ENCODE data around the gene KCNV2.

DNA sequence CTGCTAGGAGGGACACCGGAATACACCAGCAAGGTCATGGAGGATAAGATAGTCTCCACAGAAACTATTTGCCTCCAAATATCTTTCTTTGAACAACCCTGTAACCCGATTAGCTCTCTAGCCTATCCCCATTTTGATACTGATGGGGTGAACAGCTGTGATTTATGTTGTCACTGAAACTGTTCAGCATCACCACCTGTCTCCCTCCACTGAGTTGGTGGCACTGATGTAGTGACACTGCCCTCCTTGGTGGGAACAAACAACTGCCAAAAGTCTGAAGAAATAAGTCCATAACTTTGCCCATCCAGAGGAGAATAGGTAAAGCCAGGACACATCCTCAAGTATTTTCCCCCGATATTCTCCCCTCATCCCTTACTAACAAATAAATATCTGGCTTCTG, 24.3 kb upstream of the KCNV2 start:
- TF ChIP-seq POLR2A (IDR thresholded peaks at IDR 0.05): no peak
- TF ChIP-seq, protein P1, sequence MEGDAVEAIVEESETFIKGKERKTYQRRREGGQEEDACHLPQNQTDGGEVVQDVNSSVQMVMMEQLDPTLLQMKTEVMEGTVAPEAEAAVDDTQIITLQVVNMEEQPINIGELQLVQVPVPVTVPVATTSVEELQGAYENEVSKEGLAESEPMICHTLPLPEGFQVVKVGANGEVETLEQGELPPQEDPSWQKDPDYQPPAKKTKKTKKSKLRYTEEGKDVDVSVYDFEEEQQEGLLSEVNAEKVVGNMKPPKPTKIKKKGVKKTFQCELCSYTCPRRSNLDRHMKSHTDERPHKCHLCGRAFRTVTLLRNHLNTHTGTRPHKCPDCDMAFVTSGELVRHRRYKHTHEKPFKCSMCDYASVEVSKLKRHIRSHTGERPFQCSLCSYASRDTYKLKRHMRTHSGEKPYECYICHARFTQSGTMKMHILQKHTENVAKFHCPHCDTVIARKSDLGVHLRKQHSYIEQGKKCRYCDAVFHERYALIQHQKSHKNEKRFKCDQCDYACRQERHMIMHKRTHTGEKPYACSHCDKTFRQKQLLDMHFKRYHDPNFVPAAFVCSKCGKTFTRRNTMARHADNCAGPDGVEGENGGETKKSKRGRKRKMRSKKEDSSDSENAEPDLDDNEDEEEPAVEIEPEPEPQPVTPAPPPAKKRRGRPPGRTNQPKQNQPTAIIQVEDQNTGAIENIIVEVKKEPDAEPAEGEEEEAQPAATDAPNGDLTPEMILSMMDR (IDR thresholded peaks at IDR 0.05): no peak

Data from upper lobe of left lung (tissue), 4 donors.